GM21528 (cell line): Measurements from ENCODE around the gene VWA3A.
"Not testable (repeated sequence)": the region's sequence is repeated elsewhere in the genome, so short reads cannot be mapped to it uniquely, and the experiment has no call there.

Experiments used
- ATAC-seq: cut with Tn5 transposase; IDR thresholded peaks from one replicate; pipeline ENCODE4 v1.9.1; 2021; ENCODE audit warnings: mild to moderate bottlenecking, moderate library complexity; ENCODE audit not compliant: unreplicated experiment, low FRiP score

VWA3A gene

GRCh38 chr16:22128537-22128936 is 36.2 kb downstream of the VWA3A start:
- ATAC-seq: not testable (repeated sequence)

GRCh38 chr16:22130528-22130927 is 38.2 kb downstream of the VWA3A start:
- ATAC-seq: no peak

- ATAC-seq: no peak
Measured at GRCh38 chr16:22132801-22133200, 40.5 kb downstream of the VWA3A start.

DNA sequence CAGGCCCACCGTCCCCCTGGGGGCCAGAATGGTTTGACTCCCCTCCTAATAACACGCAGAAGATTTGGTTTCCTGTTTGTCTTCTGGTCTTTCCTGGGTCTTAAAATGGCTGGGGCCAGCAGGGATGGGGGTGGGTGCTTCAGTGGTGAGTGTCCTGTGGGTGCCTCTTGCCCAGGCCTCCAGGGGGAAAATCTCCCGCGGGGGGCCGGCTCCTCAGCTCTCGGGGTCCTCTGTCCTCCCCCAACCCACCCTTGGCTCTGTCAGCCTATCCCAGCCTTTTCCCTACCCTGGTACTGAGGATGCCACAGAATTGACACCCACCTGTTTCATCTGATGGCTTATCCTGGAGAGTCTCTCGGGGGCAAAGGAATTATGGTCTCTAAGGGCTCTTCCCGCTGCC is 46.1 kb downstream of the VWA3A start:
- no peak for ATAC-seq

GRCh38 chr16:22139008-22139407 is 46.7 kb downstream of the VWA3A start:
- ATAC-seq: no peak

- no peak for ATAC-seq
Measured at GRCh38 chr16:22139732-22140131, 47.4 kb downstream of the VWA3A start.

DNA sequence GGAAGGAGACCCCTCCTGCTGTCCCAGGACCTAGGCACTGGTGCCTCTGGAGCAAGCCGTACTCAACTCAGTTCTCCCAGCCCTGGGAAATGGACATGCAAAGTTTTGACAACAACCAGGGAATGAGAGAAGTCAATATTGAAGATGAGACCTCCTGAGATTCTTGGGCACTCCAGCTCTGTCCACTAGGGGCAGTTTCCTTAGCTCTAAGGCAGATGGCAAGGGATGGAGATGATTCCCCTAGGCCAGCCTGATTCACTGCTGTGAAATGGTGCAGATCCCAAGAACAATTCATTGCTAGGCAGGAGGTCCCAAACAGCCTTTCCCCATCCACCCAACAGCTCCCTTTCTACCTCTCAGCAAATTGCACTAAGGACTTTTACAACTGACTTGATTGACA is 49.4 kb downstream of the VWA3A start:
- no peak for ATAC-seq

- no peak for ATAC-seq
Measured at GRCh38 chr16:22144520-22144919, 52.2 kb downstream of the VWA3A start.

DNA sequence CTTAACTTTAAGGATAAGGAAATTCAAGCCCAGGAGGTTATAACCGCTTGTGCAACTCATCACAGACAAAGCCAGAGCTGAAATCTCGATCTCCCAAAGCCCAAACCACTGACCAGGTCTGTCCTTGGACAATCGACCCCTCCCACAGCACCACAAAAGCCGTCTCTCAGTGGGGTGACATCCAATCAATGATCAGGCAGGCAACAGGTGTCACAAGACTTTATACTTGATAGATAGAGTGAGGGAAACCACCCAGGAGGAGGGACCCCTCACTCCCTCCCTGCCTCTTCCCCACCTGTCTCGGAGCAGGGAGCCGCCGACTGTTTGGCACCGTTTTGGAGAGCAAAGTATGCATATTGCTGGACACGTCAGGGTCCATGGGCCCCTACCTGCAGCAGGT is 55.5 kb downstream of the VWA3A start:
- ATAC-seq: no peak

- no peak for ATAC-seq
Measured at GRCh38 chr16:22151246-22151998, 59.1 kb downstream of the VWA3A start.

DNA sequence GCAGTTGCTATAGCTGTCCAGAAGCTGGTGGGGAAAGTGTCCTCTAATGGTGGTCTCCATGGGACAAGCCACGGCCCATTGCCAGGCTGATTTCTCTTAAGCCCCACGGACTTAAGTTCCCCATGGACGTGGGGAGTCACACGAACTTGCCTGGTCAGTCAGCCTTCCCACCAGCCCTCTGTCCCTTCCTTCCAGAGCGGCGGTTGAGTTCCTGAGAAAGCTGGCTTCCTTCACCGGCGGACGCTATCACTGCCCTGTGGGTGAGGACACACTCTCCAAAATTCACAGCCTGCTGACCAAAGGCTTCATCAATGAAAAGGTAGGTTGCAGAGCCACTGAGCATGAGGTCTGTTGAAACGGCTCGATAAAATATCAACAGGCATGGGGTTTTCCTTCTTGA is 60.0 kb downstream of the VWA3A start:
- ATAC-seq: no peak

GRCh38 chr16:22153078-22153477 is 60.7 kb downstream of the VWA3A start:
- ATAC-seq: not testable (repeated sequence)

- no peak for ATAC-seq
Measured at GRCh38 chr16:22161401-22161800, 69.1 kb downstream of the VWA3A start.

GRCh38 chr16:22161999-22162655 is 69.8 kb downstream of the VWA3A start, which contains the start of gene SDR42E2:
Gene SDR42E2 (plus strand): TSS chr16:22162506. CDS start chr16:22165583, 3,077 bp downstream.
- no peak for ATAC-seq

GRCh38 chr16:22162656-22163009 is 70.3 kb downstream of the VWA3A start:
- no peak for ATAC-seq

- ATAC-seq: no peak
Measured at GRCh38 chr16:22163806-22164205, 71.5 kb downstream of the VWA3A start.

- no peak for ATAC-seq
Measured at GRCh38 chr16:22164482-22164881, 72.1 kb downstream of the VWA3A start.

- ATAC-seq: no peak
Measured at GRCh38 chr16:22165508-22166285, 73.4 kb downstream of the VWA3A start.

DNA sequence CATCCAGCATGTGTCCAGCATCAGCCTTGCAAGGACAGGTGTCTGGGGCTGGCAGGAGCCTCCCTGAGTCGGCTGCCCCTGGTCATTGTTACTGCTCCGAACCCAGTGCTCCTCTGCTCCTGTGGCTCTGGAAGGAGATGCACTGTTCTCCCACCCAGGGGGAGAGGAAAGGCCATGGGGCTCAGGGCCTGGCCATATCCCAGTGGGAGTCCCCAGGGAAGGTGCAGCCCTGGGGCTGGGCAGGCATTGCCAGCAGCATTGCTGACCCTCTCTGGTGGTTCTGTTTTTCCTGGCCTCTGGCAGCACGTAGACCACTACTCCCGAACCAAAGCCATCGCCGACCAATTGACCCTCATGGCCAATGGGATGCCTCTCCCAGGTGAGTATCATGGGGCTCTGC is 79.6 kb downstream of the VWA3A start:
- ATAC-seq: no peak

DNA sequence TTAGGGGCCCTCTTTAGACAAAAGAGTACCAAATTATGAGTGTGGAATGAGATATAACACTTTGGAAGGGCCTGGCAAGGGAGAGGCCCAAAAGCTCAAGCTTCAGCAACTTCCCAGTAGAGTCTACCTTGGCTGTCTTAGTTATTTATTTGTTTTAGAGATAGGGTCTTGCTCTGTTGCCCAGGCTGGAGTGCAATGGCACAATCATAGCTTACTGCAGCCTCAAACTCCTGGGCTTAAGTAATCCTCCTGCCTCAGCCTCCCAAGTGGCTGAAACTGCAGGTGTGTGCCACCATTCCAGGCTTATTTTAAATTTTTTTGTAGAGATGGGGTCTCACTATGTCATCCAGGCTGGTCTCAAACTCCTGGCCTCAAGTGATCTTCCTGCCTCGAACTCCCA is 80.3 kb downstream of the VWA3A start:
- not testable (repeated sequence) for ATAC-seq

DNA sequence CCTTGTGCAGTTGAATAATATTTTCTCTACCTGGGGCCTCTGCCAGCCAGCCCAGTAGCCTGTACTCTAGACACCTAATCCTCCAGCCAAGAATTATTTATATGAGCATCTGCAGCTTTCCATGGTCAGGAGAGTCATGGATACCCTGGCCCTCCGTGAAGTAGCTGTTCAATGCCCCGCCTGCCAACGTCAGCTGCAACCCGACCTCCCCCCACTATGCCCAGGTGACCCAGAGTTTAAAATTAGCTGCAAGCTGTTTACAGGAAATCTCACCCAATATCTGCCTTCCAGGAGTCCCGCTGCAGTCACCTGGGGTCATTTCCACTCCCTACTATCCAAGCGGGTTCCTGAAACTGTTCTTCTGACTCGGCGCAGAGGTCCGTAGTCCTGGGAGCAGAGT is 82.3 kb downstream of the VWA3A start:
- ATAC-seq: no peak
